Measurements from ENCODE around the gene PGS1.

PGS1 gene

GRCh38 chr17:78396441-78397337 lies 18.2 kb downstream of the PGS1 start:
- DNase-seq: no peak
- Mint-ChIP-seq H3K4me3 (no peak overlapping the region), H3K4me1 (peaks cover 9% of the 10 kb centered on the region), H3K27ac (no peak overlapping the region), H3K27me3 (ENCODE audit: low read depth, poor library complexity) (no peaks in the 10 kb centered on the region), H3K9me3 (no peaks in the 10 kb centered on the region), H3K36me3 (ENCODE audit: low read depth) (peaks cover 60% of the 10 kb centered on the region)
- no peak for TF ChIP-seq CTCF (IDR thresholded peaks at IDR 0.05)

GRCh38 chr17:78397681-78398101 lies 19.2 kb downstream of the PGS1 start:
- DNase-seq: no peak
- TF ChIP-seq CTCF (IDR thresholded peaks at IDR 0.05): no peak
- no peaks in the 10 kb centered on the region for H3K27me3 Mint-ChIP-seq (ENCODE audit: low read depth, poor library complexity)
- H3K27ac Mint-ChIP-seq: no peak overlapping the region
- peaks cover 69% of the 10 kb centered on the region for H3K36me3 Mint-ChIP-seq (ENCODE audit: low read depth)
- no peaks in the 10 kb centered on the region for H3K9me3 Mint-ChIP-seq
- no peak overlapping the region for H3K4me3 Mint-ChIP-seq
- peaks cover 9% of the 10 kb centered on the region for H3K4me1 Mint-ChIP-seq

- no peak for DNase-seq
- Mint-ChIP-seq H3K27me3 (ENCODE audit: low read depth, poor library complexity) (no peaks in the 10 kb centered on the region), H3K36me3 (ENCODE audit: low read depth) (peaks cover 73% of the 10 kb centered on the region), H3K4me1 (peaks cover 9% of the 10 kb centered on the region), H3K9me3 (no peaks in the 10 kb centered on the region), H3K4me3 (no peak overlapping the region), H3K27ac (no peak overlapping the region)
- TF ChIP-seq CTCF (IDR thresholded peaks at IDR 0.05): no peak
Observed at GRCh38 chr17:78398390-78398789, 19.9 kb downstream of the PGS1 start.

- H3K9me3 Mint-ChIP-seq: no peaks in the 10 kb centered on the region
- H3K4me1 Mint-ChIP-seq: peaks cover 7% of the 10 kb centered on the region
- no peak for TF ChIP-seq CTCF (IDR thresholded peaks at IDR 0.05)
- H3K4me3 Mint-ChIP-seq: no peak overlapping the region
- no peak overlapping the region for H3K27ac Mint-ChIP-seq
- H3K36me3 Mint-ChIP-seq (ENCODE audit: low read depth): peaks cover 76% of the 10 kb centered on the region
- no peak for DNase-seq
- H3K27me3 Mint-ChIP-seq (ENCODE audit: low read depth, poor library complexity): no peaks in the 10 kb centered on the region
Observed at GRCh38 chr17:78399028-78399692, 20.7 kb downstream of the PGS1 start.

GRCh38 chr17:78399693-78400144 lies 21.3 kb downstream of the PGS1 start:
- H3K36me3 Mint-ChIP-seq (ENCODE audit: low read depth): peaks cover 81% of the 10 kb centered on the region
- no peak for DNase-seq
- H3K27me3 Mint-ChIP-seq (ENCODE audit: low read depth, poor library complexity): no peaks in the 10 kb centered on the region
- no peak for TF ChIP-seq CTCF (IDR thresholded peaks at IDR 0.05)
- no peak overlapping the region for H3K4me3 Mint-ChIP-seq
- H3K4me1 Mint-ChIP-seq: peaks cover 4% of the 10 kb centered on the region
- H3K9me3 Mint-ChIP-seq: no peaks in the 10 kb centered on the region
- H3K27ac Mint-ChIP-seq: no peak overlapping the region
